CD1c-positive myeloid dendritic cell (primary cell): ENCODE results near the gene TIMM13.

Experiments
- DNase-seq: peaks from one replicate; pipeline ENCODE4 v3.0.0-alpha.2; 2016; ENCODE audit errors: extremely low spot score

TIMM13 gene

DNA sequence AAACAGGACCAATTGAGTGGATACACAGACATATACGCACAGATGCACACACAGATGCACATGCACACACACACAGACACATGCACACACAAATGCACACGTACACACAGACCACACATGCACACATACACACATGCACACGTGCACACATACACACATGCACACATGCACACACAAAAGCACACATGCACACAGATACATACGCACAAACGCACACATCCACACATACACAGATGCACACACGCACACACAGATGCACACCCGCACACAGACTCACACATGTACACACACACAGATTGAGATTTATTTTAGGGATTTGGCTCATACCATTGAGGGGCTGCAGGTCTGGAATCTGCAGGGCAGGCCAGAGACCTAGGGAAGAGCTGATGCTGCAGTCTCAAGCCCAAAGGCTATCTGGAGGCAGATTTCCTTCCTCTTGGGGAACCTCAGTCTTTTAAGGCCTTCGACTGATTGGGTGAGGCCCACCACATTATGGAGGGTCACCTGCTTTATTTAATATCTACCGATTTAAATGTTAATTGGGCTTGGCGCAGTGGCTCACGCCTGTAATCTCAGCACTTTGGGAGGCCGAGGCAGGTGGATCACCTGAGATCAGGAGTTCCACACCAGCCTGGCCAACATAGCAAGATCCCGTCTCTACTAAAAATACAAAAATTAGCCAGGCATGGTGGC lies 44.7 kb downstream of the TIMM13 start:
- no peak for DNase-seq

DNA sequence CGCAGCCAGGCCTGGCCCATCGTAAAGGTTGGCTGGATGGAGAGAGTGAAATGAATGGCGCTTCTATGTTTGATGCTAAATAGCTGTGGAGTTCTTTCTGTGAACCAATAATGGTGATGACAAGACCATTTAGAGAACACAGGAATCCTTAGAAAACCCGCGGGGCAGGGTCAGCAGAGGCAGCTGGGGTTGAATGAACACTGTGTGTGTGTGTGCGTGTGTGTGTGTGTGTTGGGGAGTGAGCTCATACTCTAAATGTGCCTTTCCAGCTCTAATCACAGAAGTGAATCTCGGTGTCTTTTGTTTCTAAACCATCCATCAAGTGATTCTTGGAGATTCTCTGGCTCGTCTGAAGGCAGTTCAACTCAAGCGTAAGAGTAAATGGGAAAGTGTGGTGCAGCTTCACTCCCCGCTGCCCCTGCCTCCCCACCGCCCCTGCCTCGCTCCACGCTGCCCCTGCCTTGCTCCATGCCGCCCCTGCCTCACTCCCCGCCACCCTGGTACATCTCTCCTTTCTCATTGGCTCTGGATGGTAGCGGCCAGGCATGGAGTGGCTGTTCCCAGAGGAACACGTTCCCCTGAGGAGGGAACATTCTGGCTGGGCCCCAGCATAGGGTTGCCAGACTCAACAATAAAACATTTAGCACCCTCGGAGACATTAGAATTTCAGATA lies 46.1 kb downstream of the TIMM13 start:
- DNase-seq: no peak

GRCh38 chr19:2380567-2380966 lies 46.8 kb downstream of the TIMM13 start:
- no peak for DNase-seq

DNA sequence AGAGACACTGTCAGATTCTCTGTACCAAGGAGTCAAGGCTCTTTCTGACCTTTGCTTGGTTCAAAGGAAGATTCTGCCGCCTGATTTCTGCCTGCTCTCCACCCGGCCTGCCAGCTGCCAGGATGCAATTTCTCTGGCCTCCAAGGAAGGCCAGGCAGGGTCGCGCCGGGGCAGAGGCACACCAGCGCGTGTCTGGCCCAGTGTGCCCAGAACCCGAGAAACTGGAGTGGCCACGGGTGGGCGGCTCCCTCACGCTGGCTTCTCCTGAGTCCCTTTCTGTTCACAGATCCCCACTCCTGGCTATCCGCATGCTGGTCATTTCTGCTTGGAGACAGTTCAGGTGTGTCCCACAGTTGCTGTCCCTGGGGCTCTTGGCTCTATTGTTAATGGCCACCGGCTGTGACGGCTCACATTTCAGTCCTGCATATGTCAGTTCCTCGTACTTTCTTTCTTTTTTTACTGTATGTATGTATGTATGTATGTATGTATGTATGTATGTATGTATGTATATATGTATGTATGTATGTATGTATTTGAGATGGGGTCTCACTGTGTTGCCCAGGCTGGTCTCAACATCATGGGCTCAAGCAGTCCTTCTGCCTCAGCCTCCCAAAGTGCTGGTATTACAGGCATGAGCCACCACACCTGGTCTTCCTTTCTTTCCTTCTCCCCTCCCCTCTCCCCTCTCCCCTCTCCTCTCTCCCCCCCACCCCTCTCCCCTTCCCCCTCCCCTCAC lies 50.4 kb downstream of the TIMM13 start:
- DNase-seq: no peak
